SK-N-SH (cell line): Measurements from ENCODE around the gene KRT33B.

ENCODE experiments used
- EP300 ChIP-seq, 2 experiments: IDR thresholded peaks; 2 replicates each; pipeline versions ENCODE4 v1.4.0 to v1.6.1; 2012; ENCODE audit warnings: borderline replicate concordance in 1 of 2, low read depth in 1 of 2, low read length in 1 of 2
- EZH2phosphoT487 ChIP-seq: fragments of 200-600 bp; sonication (generic); IDR thresholded peaks from 2 replicates; pipeline ENCODE4 v1.6.1; 2017; ENCODE audit warnings: low read depth, mixed run types, mild to moderate bottlenecking, antibody characterized with exemption, moderate library complexity, borderline replicate concordance
- FOXJ3 ChIP-seq: sonication (generic); formaldehyde crosslinking; IDR thresholded peaks from 2 replicates; pipeline ENCODE4 v1.5.1; 2020; ENCODE audit warnings: mild to moderate bottlenecking, missing genetic modification reagents
- FOXM1 ChIP-seq: IDR thresholded peaks from 2 replicates; pipeline ENCODE4 v1.4.0; 2012; ENCODE audit warnings: low read depth, mild to moderate bottlenecking
- MEF2A ChIP-seq: IDR thresholded peaks from 2 replicates; pipeline ENCODE4 v1.4.0; 2012; ENCODE audit warnings: low read depth, borderline replicate concordance
- POLR2AphosphoS5 ChIP-seq: IDR thresholded peaks from 2 replicates; pipeline ENCODE4 v1.6.1; 2012; ENCODE audit warnings: low read depth, low read length
- TF ChIP-seq, protein P1 (sequence below): fragments of 150-350 bp; IDR thresholded peaks from 2 replicates; pipeline ENCODE4 v1.6.1; 2016; ENCODE audit warnings: mild to moderate bottlenecking, low read depth, low read length
- TF ChIP-seq, protein P2 (sequence below): IDR thresholded peaks from 2 replicates; pipeline ENCODE4 v1.6.1; 2012; ENCODE audit warnings: mild to moderate bottlenecking, low read depth, low read length, moderate library complexity
- TF ChIP-seq, protein P3 (sequence below): fragments of 200-600 bp; sonication (generic); IDR thresholded peaks from 2 replicates; pipeline ENCODE4 v1.6.1; 2017; ENCODE audit warnings: antibody characterized with exemption, mild to moderate bottlenecking, moderate library complexity

DNA sequence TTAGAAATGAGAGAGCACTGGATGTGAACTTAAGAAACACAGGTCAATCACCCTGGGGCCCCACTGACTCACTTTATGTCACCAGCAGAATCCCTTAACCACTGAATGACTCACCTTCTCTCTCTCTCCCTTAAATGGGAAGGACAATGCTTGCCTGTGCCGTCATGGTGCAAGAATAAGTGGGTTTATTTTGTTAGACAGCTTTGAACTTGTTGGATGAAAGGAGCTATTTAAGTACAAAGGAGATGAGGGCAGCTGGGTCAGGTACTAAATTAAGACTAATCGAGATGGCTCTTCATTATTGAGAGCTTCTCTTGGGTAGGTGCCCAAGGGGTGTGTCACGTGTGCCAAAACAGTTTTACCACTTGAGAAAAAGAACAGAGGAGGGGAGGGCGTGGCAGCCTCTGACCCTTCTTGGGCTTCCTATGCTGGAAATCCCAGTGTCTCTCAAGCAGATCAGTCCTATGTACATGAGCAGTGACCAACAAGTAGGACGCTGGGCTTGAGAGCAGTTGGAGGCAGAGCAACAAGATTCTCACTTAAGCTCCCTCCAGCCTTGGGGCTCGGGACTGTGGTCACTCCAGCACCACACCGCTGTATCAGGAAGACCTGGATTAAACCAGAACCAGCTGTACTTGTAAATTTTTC lies 34.5 kb upstream of the KRT33B start:
- TF ChIP-seq MEF2A (peak; percentile 87), FOXJ3 (CRISPR knock-in tag) (no peak), EZH2phosphoT487 (no peak), FOXM1 (peak; percentile 25; the same call in 1 of the 2 replicates), POLR2AphosphoS5 (peak; percentile 54; the same call in 1 of the 2 replicates), EP300 (IDR thresholded peaks at IDR 0.05; ENCODE audit: borderline replicate concordance in 1 of 2, low read depth in 1 of 2, low read length in 1 of 2) (peak; percentile 26 to 87; a peak in 3 of 4 replicates)
- TF ChIP-seq, protein P1, sequence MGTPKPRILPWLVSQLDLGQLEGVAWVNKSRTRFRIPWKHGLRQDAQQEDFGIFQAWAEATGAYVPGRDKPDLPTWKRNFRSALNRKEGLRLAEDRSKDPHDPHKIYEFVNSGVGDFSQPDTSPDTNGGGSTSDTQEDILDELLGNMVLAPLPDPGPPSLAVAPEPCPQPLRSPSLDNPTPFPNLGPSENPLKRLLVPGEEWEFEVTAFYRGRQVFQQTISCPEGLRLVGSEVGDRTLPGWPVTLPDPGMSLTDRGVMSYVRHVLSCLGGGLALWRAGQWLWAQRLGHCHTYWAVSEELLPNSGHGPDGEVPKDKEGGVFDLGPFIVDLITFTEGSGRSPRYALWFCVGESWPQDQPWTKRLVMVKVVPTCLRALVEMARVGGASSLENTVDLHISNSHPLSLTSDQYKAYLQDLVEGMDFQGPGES, result no peak
- TF ChIP-seq, protein P2, sequence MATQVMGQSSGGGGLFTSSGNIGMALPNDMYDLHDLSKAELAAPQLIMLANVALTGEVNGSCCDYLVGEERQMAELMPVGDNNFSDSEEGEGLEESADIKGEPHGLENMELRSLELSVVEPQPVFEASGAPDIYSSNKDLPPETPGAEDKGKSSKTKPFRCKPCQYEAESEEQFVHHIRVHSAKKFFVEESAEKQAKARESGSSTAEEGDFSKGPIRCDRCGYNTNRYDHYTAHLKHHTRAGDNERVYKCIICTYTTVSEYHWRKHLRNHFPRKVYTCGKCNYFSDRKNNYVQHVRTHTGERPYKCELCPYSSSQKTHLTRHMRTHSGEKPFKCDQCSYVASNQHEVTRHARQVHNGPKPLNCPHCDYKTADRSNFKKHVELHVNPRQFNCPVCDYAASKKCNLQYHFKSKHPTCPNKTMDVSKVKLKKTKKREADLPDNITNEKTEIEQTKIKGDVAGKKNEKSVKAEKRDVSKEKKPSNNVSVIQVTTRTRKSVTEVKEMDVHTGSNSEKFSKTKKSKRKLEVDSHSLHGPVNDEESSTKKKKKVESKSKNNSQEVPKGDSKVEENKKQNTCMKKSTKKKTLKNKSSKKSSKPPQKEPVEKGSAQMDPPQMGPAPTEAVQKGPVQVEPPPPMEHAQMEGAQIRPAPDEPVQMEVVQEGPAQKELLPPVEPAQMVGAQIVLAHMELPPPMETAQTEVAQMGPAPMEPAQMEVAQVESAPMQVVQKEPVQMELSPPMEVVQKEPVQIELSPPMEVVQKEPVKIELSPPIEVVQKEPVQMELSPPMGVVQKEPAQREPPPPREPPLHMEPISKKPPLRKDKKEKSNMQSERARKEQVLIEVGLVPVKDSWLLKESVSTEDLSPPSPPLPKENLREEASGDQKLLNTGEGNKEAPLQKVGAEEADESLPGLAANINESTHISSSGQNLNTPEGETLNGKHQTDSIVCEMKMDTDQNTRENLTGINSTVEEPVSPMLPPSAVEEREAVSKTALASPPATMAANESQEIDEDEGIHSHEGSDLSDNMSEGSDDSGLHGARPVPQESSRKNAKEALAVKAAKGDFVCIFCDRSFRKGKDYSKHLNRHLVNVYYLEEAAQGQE, result no peak
- TF ChIP-seq, protein P3, sequence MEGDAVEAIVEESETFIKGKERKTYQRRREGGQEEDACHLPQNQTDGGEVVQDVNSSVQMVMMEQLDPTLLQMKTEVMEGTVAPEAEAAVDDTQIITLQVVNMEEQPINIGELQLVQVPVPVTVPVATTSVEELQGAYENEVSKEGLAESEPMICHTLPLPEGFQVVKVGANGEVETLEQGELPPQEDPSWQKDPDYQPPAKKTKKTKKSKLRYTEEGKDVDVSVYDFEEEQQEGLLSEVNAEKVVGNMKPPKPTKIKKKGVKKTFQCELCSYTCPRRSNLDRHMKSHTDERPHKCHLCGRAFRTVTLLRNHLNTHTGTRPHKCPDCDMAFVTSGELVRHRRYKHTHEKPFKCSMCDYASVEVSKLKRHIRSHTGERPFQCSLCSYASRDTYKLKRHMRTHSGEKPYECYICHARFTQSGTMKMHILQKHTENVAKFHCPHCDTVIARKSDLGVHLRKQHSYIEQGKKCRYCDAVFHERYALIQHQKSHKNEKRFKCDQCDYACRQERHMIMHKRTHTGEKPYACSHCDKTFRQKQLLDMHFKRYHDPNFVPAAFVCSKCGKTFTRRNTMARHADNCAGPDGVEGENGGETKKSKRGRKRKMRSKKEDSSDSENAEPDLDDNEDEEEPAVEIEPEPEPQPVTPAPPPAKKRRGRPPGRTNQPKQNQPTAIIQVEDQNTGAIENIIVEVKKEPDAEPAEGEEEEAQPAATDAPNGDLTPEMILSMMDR, result no peak
